Measurements from ENCODE around the gene ZBTB7C.

DNA sequence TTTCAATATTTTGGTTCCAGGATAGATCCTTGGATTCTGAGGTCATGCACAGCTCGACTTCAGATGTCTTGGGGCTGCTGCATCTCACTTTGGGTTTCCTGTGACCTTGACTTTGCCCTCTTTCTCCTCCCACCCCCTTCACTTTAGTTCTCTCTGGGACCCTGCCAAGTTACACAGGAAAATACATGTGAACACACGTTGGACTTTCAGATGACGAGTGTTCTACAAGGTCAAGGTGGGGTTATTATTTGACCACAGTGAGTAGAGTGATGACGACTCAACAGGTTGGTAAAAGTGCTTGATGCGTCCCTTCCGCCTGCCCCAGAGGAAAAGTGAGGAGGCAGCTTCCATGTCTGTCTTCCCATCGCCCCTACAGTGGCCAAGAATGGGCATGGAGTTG lies 356.3 kb downstream of the ZBTB7C start:
- TF ChIP-seq ZNF274 (IDR thresholded peaks at IDR 0.05; ENCODE audit: low read depth, low read length) = no peak
- TF ChIP-seq YY1 (IDR thresholded peaks at IDR 0.05; ENCODE audit: insufficient read depth, insufficient read length) = no peak
- no peak for TF ChIP-seq SUZ12 (IDR thresholded peaks at IDR 0.05; ENCODE audit: extremely low read depth, insufficient read depth, insufficient read length)

Data from NT2/D1 (cell line).